ENCODE data around the gene LGMN.

Gene LGMN

GRCh38 chr14:92726135-92726932 lies 22.1 kb downstream of the LGMN start:
- DNase-seq (ENCODE audit: low spot score) = peak; percentile 25

- no peak for DNase-seq (ENCODE audit: low spot score)
Measured at GRCh38 chr14:92724516-92725340, 23.7 kb downstream of the LGMN start.

GRCh38 chr14:92719890-92720323 lies 28.5 kb downstream of the LGMN start:
- DNase-seq (ENCODE audit: low spot score) = no peak

GRCh38 chr14:92719421-92719820 lies 29.0 kb downstream of the LGMN start:
- no peak for DNase-seq (ENCODE audit: low spot score)

- DNase-seq (ENCODE audit: low spot score) = no peak
Measured at GRCh38 chr14:92718664-92719063, 29.8 kb downstream of the LGMN start.

GRCh38 chr14:92717571-92718042 lies 30.8 kb downstream of the LGMN start:
- no peak for DNase-seq (ENCODE audit: low spot score)

GRCh38 chr14:92716131-92716530 lies 32.3 kb downstream of the LGMN start:
- DNase-seq (ENCODE audit: low spot score) = no peak

- DNase-seq (ENCODE audit: low spot score) = peak; percentile 66
Measured at GRCh38 chr14:92714739-92715307, 33.6 kb downstream of the LGMN start.

GRCh38 chr14:92712654-92713051 lies 35.8 kb downstream of the LGMN start:
- no peak for DNase-seq (ENCODE audit: low spot score)

- DNase-seq (ENCODE audit: low spot score) = no peak
Measured at GRCh38 chr14:92711976-92712653, 36.3 kb downstream of the LGMN start.

- no peak for DNase-seq (ENCODE audit: low spot score)
Measured at GRCh38 chr14:92710001-92710341, 38.5 kb downstream of the LGMN start.

- DNase-seq (ENCODE audit: low spot score) = no peak
Measured at GRCh38 chr14:92709340-92710000, 39.0 kb downstream of the LGMN start.

GRCh38 chr14:92706386-92706785 lies 42.0 kb downstream of the LGMN start:
- DNase-seq (ENCODE audit: low spot score) = no peak

GRCh38 chr14:92704821-92705220 lies 43.6 kb downstream of the LGMN start:
- no peak for DNase-seq (ENCODE audit: low spot score)

- DNase-seq (ENCODE audit: low spot score) = no peak
Measured at GRCh38 chr14:92704036-92704804, 44.2 kb downstream of the LGMN start.

- no peak for DNase-seq (ENCODE audit: low spot score)
Measured at GRCh38 chr14:92703516-92703915, 44.9 kb downstream of the LGMN start.

GRCh38 chr14:92702441-92702918 lies 45.9 kb downstream of the LGMN start:
- DNase-seq (ENCODE audit: low spot score) = no peak

GRCh38 chr14:92701826-92702225 lies 46.6 kb downstream of the LGMN start:
- DNase-seq (ENCODE audit: low spot score) = no peak

GRCh38 chr14:92698393-92698792 lies 50.0 kb downstream of the LGMN start:
- DNase-seq (ENCODE audit: low spot score) = no peak

GRCh38 chr14:92696366-92696765 lies 52.1 kb downstream of the LGMN start:
- DNase-seq (ENCODE audit: low spot score) = no peak

- no peak for DNase-seq (ENCODE audit: low spot score)
Measured at GRCh38 chr14:92695562-92695961, 52.9 kb downstream of the LGMN start.

Data from CD4-positive, alpha-beta T cell treated with Interleukin-6 at 100 ng/mL for 8 hours (primary cell).